ENCODE results near the gene SLC49A3. TPM values are rescaled to one million over a fixed set of nuclear protein-coding genes. Genes with fewer than 3 reads are reported as not detected.

SLC49A3 gene
- polyA plus RNA-seq, 3 donors, result 9.5 to 29.8 (median 11.1) TPM

DNA sequence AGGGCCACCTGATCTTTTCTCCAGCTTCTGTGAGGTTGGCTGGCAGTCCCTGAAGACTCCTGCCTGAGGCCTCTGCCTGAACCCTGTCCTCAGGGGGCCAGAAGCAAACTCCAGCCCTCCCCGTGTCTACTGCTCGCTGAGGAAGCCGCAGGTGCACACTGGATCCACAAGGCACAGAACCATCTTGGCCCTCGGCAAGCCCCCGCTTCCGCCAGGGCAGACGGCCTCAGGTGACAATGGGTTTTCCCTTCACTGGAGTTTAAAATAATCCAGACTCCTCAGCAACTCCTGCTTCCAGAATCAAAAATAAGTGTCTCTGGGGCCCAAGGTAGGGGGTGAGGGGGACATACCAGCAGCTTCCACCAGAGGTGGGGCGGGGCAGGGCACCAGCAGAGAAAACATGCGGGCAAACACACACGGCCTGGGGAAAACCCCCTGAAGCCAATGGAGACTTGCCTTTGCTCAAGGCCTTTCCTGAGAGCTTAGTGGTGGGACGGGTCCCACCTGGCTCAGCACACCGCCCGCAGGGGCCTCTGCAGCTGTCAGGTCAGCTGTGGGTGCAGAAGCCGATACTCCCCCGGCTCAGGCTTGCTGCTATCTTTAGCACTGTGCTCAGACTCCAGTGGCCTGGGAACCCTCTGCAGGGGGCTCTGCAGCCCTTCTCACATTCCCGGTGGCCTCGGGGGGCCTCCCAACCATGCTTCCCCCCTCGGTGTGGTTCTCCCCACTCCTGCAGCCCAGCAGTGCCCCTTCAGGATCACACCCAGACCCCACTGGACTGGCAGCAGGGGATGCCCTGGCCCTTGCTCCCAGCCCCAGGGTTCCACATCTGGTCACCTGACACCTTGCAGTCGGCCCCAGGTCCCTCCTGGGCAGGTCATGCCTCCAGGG, 12.7 kb downstream of the SLC49A3 start:
- Histone ChIP-seq H3K27me3 (ENCODE audit: control insufficient read depth in 2 of 2, insufficient read depth in 2 of 2, low read length in 2 of 2) (no peaks in the 10 kb centered on the region), H3K4me3 (replicated peaks in 1 of 3; ENCODE audit: low read depth in 2 of 3, low read length in 3 of 3) (no peak overlapping the region), H2AFZ (ENCODE audit: insufficient read depth, low read depth, low read length, poor library complexity, severe bottlenecking) (no peak overlapping the region), H4K20me1 (ENCODE audit: insufficient read depth, low read length) (peaks cover 4% of the 10 kb centered on the region), H3K4me1 (ENCODE audit: control insufficient read depth in 1 of 2, insufficient read depth in 2 of 2, low read length in 2 of 2) (peaks cover 31 to 34% of the 10 kb centered on the region in 2 donors), H3K9me3 (replicated peaks in 1 of 2; ENCODE audit: control insufficient read depth in 1 of 2, insufficient read depth in 1 of 2, low read length in 2 of 2) (no peaks in the 10 kb centered on the region), H3K9ac (ENCODE audit: insufficient read depth, low read length, poor library complexity, severe bottlenecking) (no peak overlapping the region), H3K79me2 (ENCODE audit: insufficient read depth, low read length) (peaks cover 20% of the 10 kb centered on the region), H3K27ac (ENCODE audit: low read depth in 1 of 2, low read length in 2 of 2) (no peak overlapping the region), H3K4me2 (replicated peaks; ENCODE audit: extremely low read depth, low read length, poor library complexity, severe bottlenecking) (no peak overlapping the region), H3K36me3 (replicated peaks in 1 of 2; ENCODE audit: control insufficient read depth in 1 of 2, insufficient read depth in 2 of 2, low read length in 2 of 2) (peaks cover 12 to 14% of the 10 kb centered on the region in 2 donors)
- H3K9me3 Mint-ChIP-seq, result no peaks in the 10 kb centered on the region
- WGBS (ENCODE audit: insufficient coverage), result 90% methylated on average over 15 of the region's 19 CpGs
- H3K36me3 Mint-ChIP-seq, result peaks cover 15 to 20% of the 10 kb centered on the region in 2 donors
- peak overlapping the region in 1 of 2 donors; percentile 37 for H3K4me3 Mint-ChIP-seq
- intact Hi-C loops (cut with micrococcal nuclease), result loop anchor here in 1 of 2 donors (10.0 kb wide), 1 partner anchor 181 kb away; the partner anchor contains the start of genes PIGG and ZNF721
- H3K4me1 Mint-ChIP-seq, result peaks cover 22% of the 10 kb centered on the region
- peaks cover 5 to 19% (median 10%) of the 10 kb centered on the region in 3 donors for H3K27me3 Mint-ChIP-seq (ENCODE audit: low read depth in 3 of 3)
- no peak for DNase-seq
- no peak overlapping the region for H3K27ac Mint-ChIP-seq
- TF ChIP-seq, protein P1, sequence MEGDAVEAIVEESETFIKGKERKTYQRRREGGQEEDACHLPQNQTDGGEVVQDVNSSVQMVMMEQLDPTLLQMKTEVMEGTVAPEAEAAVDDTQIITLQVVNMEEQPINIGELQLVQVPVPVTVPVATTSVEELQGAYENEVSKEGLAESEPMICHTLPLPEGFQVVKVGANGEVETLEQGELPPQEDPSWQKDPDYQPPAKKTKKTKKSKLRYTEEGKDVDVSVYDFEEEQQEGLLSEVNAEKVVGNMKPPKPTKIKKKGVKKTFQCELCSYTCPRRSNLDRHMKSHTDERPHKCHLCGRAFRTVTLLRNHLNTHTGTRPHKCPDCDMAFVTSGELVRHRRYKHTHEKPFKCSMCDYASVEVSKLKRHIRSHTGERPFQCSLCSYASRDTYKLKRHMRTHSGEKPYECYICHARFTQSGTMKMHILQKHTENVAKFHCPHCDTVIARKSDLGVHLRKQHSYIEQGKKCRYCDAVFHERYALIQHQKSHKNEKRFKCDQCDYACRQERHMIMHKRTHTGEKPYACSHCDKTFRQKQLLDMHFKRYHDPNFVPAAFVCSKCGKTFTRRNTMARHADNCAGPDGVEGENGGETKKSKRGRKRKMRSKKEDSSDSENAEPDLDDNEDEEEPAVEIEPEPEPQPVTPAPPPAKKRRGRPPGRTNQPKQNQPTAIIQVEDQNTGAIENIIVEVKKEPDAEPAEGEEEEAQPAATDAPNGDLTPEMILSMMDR (IDR thresholded peaks at IDR 0.05), result no peak

DNA sequence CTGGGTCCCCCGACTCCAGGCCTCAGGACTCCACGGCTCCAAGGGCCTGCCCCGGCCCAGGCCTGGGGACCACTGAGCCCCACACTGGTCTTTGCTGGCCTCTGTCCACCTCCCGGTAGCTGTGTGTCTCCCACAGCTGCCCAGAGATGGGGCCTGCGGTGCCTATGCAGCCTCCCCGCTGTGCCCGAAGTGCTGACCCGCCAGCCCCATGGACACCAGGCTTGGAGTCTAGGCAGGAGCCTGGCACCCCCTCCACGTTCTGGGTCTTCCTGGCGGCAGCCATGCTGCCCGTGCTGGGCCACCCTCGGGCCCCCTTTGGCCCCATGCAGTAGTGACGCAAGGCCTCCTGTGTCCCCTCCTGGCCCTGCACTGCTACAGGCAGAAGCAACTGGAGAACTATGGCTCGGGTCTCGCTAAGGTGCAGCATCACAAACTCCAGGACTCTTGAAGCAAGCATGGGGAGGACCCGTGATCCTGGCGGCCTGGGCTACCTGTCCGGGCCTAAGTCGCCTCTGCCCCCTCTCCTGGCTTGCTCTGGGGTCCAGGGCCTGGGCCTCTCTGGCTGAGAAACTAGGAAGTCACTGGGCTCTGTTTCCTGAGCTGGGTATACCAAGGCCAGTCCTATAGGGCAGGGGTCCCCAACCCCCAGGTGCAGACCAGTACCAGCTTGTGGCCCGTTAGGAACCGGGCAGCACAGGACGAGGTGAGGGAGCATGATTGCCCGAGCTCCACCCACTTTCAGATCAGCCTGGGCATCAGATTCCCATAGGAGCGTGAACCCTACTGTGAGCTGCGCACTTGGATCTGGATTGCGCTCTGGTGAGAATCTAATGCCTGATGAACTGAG, 13.7 kb downstream of the SLC49A3 start:
- H2AFZ ChIP-seq (ENCODE audit: insufficient read depth, low read depth, low read length, poor library complexity, severe bottlenecking), result peak overlapping the region; percentile 94
- WGBS (ENCODE audit: insufficient coverage), result 53% methylated on average over 21 of the region's 26 CpGs
- peaks cover 15% of the 10 kb centered on the region for H3K4me1 Mint-ChIP-seq

More for the DNA sequence above, 13.7 kb downstream of the SLC49A3 start:
- DNase-seq, result no peak
- Histone ChIP-seq H3K27ac (ENCODE audit: low read depth in 1 of 2, low read length in 2 of 2) (peak overlapping the region; percentile 56 to 96), H4K20me1 (ENCODE audit: insufficient read depth, low read length) (no peaks in the 10 kb centered on the region), H3K79me2 (ENCODE audit: insufficient read depth, low read length) (peaks cover 20% of the 10 kb centered on the region), H3K4me2 (replicated peaks; ENCODE audit: extremely low read depth, low read length, poor library complexity, severe bottlenecking) (peak overlapping the region; percentile 75), H3K4me3 (replicated peaks in 1 of 3; ENCODE audit: low read depth in 2 of 3, low read length in 3 of 3) (peak overlapping the region; percentile 77 to 92 (median 84)), H3K36me3 (replicated peaks in 1 of 2; ENCODE audit: control insufficient read depth in 1 of 2, insufficient read depth in 2 of 2, low read length in 2 of 2) (peaks cover 12 to 20% of the 10 kb centered on the region in 2 donors), H3K4me1 (ENCODE audit: control insufficient read depth in 1 of 2, insufficient read depth in 2 of 2, low read length in 2 of 2) (peaks cover 21 to 24% of the 10 kb centered on the region in 2 donors), H3K27me3 (ENCODE audit: control insufficient read depth in 2 of 2, insufficient read depth in 2 of 2, low read length in 2 of 2) (no peaks in the 10 kb centered on the region), H3K9ac (ENCODE audit: insufficient read depth, low read length, poor library complexity, severe bottlenecking) (peak overlapping the region; percentile 98), H3K9me3 (replicated peaks in 1 of 2; ENCODE audit: control insufficient read depth in 1 of 2, insufficient read depth in 1 of 2, low read length in 2 of 2) (no peaks in the 10 kb centered on the region)
- no peaks in the 10 kb centered on the region for H3K9me3 Mint-ChIP-seq
- H3K4me3 Mint-ChIP-seq, result peak overlapping the region; percentile 74 to 77
- TF ChIP-seq, protein P1 (IDR thresholded peaks at IDR 0.05), result no peak
- peak overlapping the region; percentile 62 to 92 (median 83) for H3K27ac Mint-ChIP-seq
- H3K27me3 Mint-ChIP-seq (ENCODE audit: low read depth in 3 of 3), result peaks cover 5 to 12% (median 9%) of the 10 kb centered on the region in 3 donors
- intact Hi-C loops (cut with micrococcal nuclease), result loop anchor here in 1 of 2 donors (10.0 kb wide), 1 partner anchor 180 kb away; the partner anchor contains the start of genes PIGG and ZNF721
- H3K36me3 Mint-ChIP-seq, result peaks cover 22 to 29% of the 10 kb centered on the region in 2 donors
